Measurements from ENCODE around the gene NDC1.
"Not testable (repeated sequence)": the region's sequence is repeated elsewhere in the genome, so short reads cannot be mapped to it uniquely, and the experiment has no call there.

NDC1 gene

DNA sequence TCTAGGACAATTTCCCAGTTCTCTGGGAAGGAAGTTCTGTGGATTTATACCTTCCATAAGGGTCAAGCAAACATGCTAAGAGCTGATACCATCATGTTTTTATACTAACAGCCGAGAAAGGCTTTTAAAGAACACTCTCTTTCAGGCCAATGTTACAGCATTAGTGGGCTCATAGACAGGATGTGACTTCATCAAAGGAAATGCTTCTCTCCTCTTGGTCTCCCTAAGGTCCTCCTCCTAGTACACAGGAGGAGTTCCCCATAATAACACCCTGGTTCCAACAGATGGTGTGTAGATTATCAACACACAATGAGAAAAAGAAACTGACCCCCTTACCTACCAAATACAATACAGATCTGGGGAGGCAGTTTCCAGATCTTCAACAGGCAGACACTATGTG, 72.4 kb downstream of the NDC1 start:
- no peak for DNase-seq (ENCODE audit: low read depth in 2 of 2)

GRCh38 chr1:53763911-53764310, 74.2 kb downstream of the NDC1 start:
- DNase-seq (ENCODE audit: low read depth in 2 of 2) = no peak

- DNase-seq (ENCODE audit: low read depth in 2 of 2) = no peak
Measured at GRCh38 chr1:53763461-53763860, 74.6 kb downstream of the NDC1 start.

GRCh38 chr1:53760497-53760896, 77.6 kb downstream of the NDC1 start:
- DNase-seq (ENCODE audit: low read depth in 2 of 2) = not testable (repeated sequence)

GRCh38 chr1:53755874-53756273, 82.2 kb downstream of the NDC1 start:
- DNase-seq (ENCODE audit: low read depth in 2 of 2) = no peak

GRCh38 chr1:53754484-53755312, 83.4 kb downstream of the NDC1 start:
- no peak for DNase-seq (ENCODE audit: low read depth in 2 of 2)

DNA sequence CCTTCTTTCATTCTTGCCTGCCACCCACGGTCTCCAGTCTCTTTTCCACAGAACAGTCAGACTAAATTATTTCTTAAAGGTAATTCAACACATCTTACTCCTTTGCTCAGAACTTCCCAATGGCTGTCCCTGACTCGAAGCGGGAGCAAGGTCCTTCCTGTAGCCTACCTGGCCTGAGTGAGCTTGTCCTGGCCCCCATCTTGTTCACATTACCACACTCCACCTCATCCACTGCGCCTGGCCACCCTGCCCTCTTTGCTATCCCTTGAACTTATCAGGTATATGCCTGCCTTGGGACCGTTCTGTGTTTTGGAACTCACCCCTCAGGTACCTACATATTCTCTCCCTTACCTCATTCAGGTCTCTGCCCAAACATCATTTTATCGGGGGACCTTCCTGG, 85.8 kb downstream of the NDC1 start:
- DNase-seq (ENCODE audit: low read depth in 2 of 2) = no peak

DNA sequence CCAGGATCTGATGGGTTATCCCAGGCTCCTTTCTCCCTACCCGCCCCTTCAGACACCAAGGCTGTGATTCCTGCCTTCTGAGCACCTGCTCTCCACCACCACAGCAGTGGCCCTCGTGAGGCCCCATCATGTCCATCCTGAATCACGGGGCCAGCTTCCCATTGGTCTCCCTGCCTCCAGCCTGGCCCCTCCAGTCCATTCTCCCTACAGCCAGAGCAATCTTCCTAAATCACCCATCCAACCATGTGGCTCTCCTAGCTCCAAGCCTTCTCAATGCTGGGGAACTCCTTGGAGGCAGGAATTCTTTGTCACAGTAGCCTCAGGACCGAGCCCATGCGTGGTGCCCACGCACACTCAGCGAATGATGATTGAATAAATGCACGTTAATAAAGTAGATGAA, 90.3 kb downstream of the NDC1 start:
- no peak for DNase-seq (ENCODE audit: low read depth in 2 of 2)

DNA sequence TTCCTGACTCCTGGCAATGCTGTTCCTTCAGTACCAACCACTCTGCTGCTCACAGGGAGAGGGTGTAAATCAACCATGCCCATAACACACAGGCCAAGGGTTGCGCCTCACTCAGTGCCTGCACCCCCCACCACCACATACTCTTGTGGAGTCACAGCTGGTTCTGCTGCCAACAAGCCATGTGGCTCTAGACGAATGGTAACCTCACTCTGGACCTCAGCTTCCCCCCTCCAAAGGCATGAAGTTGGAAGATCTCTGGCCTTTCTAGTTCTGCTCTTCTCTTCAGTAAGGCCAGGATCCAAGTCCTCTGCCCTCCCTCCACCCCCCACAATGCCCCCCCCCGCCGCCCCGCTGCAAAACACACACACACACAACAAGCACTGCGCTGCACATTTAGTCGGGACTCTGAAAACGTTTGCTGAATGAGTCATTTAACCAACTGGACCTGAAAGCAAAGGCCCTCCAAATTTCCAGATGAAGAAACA, 97.4 kb downstream of the NDC1 start:
- no peak for DNase-seq (ENCODE audit: low read depth in 2 of 2)

GRCh38 chr1:53739109-53739681, 98.9 kb downstream of the NDC1 start, which contains the start of gene GLIS1:
GLIS1 (minus strand) TSS chr1:53739164; CDS start chr1:53738064, 1,100 bp downstream.
- DNase-seq (ENCODE audit: low read depth in 2 of 2) = peak in 1 of 2 donors; percentile 15

GRCh38 chr1:53738205-53739108, 99.6 kb downstream of the NDC1 start:
- DNase-seq (ENCODE audit: low read depth in 2 of 2) = no peak

DNA sequence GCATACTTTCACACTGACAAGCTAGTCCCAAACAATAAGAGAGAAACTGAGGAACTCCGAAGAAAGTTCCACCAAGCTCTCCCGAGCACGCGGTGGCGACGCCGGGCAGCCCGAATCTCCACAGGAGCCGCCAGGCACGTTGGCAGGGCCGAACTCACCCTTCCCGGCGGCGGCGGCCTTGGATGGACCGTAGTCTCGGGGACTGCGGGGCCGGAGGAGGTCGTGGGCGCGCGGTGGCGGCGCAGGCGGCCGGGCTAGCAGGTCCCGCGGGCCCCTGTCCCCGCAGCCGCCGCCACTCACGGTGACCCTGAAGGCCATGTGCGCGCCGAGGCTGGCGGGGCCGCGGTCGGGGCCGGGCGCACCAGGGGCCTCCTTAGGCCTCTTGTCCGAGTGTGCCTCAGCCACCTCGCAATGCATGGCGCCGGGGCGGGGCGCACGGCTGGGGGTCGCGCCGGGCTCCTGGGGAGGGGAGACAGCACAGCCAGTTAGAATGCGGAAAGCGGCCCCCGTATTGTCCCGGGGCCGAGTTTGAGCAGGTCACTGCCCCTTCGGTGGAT, 100.4 kb downstream of the NDC1 start:
- no peak for DNase-seq (ENCODE audit: low read depth in 2 of 2)

DNA sequence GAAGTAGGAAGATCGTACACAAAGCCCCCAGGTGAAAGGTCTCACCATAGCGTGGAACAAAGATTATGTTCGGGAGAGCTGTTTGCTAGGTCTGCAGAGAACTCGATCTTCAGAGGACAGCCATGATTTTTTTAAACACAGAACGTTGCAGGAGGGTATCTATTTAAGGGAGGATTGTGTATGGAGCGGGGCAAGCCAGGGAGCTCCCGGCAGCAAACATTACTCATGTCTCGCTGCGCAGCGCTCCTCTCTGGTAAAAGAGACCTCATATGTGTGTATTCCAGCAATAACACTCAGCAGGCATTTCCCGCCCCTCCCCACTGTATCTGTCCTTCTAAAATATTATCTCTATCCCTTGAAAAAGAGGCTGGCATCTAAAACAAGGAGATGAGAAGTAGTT, 101.8 kb downstream of the NDC1 start:
- no peak for DNase-seq (ENCODE audit: low read depth in 2 of 2)

GRCh38 chr1:53735681-53736080, 102.4 kb downstream of the NDC1 start:
- DNase-seq (ENCODE audit: low read depth in 2 of 2) = no peak

DNA sequence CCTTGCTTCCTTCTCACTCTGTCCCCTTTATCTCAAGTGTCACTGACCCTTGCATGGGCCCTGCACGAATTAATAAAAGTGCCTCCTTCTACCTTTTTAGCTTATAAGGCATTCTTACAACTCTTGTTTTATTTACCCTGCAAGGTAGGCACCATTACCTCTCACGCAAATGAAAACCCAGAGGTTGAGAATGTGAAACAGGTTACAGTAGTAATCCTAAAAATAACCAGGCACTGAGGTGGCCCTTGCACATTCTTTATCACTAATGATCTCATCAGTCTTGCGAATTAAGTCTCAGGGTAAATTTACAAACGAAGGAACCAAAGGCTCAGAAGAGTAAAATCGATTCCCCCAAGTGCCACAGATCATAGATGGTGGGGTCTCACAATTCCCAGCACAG, 102.8 kb downstream of the NDC1 start:
- no peak for DNase-seq (ENCODE audit: low read depth in 2 of 2)

GRCh38 chr1:53734650-53735211, 103.4 kb downstream of the NDC1 start:
- DNase-seq (ENCODE audit: low read depth in 2 of 2) = no peak

- no peak for DNase-seq (ENCODE audit: low read depth in 2 of 2)
Measured at GRCh38 chr1:53733975-53734649, 104.0 kb downstream of the NDC1 start.

DNA sequence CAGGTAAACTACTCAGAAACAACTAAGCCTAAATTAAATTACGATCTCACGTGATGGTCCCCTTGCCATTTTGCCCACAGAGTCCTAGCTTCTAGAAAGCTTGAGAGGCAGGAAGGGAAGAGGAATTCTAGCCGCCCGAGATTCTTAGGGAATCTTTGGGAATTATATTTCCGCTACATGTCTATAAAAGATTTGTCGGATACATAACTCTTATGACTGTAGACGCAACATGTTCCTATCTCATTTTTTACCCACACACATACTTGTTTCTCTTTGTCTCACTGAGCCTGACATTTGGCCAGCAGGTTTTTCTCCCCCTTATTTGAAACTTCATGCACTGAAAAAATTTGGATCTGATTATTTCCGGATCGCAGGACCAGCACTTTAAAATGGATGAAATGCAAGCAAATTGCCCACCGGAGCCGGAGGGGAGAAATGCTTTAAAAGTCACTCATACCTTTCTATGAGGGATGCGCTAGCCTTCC, 104.6 kb downstream of the NDC1 start:
- no peak for DNase-seq (ENCODE audit: low read depth in 2 of 2)

DNA sequence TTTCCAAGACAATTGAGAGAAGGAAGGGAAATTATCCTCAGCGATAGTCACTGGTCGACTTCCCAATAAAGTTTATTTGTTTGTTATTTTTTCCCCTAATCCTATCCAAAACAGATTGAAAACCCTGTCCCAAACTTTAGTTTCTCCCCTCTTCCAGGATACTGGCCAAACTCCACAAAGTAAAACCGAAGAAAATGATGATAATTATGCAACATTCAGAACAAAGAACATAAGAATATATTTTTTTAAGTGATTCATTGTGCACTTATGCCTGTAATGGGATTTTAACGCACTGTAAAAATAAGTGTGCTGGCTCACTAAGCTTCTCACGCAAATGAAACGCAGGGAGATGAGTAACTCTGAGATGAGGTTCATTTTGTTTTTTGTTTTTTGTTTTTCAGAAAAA, 105.2 kb downstream of the NDC1 start:
- no peak for DNase-seq (ENCODE audit: low read depth in 2 of 2)

DNA sequence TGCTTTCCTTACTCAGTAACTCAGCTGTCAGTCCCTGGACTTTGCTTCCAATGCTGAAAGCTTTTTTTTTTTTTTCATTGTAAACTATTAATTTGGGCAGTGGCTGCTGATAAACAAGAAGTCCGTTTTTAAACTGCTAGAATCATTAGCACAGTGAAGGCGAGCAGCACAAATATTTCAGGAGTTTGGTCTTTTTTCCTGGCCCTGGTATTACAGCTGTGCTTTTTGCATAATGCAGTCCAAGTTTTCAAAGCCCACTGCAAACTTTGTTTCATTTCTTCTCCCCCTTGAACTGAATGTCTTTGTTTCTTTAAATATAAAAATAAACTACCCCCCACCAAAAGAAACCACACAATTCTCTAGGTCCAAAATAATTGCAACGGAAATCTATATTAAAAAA, 105.7 kb downstream of the NDC1 start:
- no peak for DNase-seq (ENCODE audit: low read depth in 2 of 2)

DNA sequence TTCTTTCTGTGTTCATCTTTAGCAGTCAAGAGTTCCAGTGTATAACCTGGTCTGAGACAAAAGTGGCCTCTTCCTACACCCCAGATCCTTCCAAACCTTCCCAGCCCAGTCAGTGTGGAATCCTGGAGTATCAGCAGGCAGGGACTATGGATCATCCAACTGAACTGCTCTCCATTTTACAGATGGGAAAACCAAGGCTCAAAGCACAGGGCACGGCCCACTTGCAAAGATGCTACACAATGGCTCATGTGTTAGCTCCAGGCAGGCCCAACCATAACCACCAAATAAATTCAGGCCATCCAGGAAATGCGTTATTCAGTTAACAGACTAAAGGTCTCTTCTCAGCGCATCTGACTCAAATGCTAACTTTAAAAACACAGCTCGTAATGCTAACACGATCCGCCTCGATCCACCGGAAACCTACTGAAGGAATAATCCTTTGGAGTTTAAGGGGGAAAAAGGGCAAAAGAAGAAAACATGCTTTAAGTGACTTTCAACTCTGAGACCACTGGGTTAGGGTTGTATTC, 106.3 kb downstream of the NDC1 start:
- DNase-seq (ENCODE audit: low read depth in 2 of 2) = no peak
